ENCODE data around the gene VAT1. TPM values are rescaled to one million over a fixed set of nuclear protein-coding genes. Genes with fewer than 3 reads are reported as not detected.

Gene VAT1
- total and polyA plus RNA-seq, 9 of the 15 experiments (the other 6 are each of a cell fraction or from before 2014, with no cell fraction given): 29.4 to 153 (median 66.7) TPM

DNA sequence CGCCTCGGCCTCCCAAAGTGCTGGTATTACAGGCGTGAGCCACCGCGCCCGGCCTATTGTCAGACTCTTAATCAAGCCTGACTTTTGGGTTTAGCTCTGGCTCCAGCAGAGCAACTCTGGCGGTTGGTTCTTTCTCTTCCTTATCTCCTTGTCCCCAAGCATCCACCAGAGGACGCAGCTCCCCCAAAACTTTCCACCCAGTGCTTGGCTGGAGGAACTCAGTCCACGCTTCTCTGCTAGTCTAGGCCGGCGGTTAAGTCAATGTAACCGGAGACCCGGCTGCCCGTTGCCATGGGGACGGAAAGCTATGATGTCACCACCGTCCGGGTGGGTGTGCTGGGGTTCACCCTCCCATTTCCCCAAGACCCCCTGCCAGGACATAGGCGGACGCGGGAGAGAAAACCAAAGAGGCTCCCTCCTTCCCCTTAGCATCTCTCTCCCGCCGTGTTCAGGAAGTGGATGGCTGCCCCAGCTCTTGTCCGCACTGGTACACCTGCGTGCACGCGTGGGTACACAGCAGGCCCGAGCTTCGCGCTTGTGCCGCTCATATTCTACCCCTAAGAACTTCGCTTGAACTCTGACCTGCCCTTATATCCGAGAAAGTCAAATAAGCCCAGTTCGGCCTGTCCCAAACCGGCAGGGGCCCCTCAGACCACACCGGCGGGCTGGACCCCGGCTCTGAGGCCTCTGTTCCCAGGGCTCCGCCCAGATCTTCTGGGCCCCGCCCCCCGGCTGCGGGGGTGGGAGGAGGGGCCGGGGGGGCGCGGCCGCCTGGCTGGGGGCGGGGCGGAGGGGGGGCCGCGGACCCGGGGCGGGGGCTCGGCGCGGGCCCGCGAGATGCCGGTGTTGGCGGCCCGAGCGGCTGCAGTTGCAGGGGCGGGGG, 2.5 kb upstream of the VAT1 start, which contains the start of gene RND2 (continued):
- TF ChIP-seq POLR2AphosphoS5 (IDR thresholded peaks at IDR 0.05; ENCODE audit: control insufficient read depth, insufficient read depth, low read depth, low read length) (peak; percentile 77), FOXM1 (IDR thresholded peaks at IDR 0.05; ENCODE audit: low read depth) (no peak), FOXM1 (CRISPR knock-in tag; IDR thresholded peaks at IDR 0.05; ENCODE audit: low read depth) (no peak), ZNF79 (CRISPR knock-in tag; IDR thresholded peaks at IDR 0.05; ENCODE audit: low read depth) (no peak), HDAC2 (IDR thresholded peaks at IDR 0.05) (peak; percentile 93; the same call in 1 of the 2 replicates)
- TF ChIP-seq, protein P1, sequence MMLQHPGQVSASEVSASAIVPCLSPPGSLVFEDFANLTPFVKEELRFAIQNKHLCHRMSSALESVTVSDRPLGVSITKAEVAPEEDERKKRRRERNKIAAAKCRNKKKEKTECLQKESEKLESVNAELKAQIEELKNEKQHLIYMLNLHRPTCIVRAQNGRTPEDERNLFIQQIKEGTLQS (IDR thresholded peaks at IDR 0.05): peak; percentile 98
- TF ChIP-seq, protein P1 (CRISPR knock-in tag; conservative IDR thresholded peaks at IDR 0.05): peak; percentile 90
- TF ChIP-seq, protein P2, sequence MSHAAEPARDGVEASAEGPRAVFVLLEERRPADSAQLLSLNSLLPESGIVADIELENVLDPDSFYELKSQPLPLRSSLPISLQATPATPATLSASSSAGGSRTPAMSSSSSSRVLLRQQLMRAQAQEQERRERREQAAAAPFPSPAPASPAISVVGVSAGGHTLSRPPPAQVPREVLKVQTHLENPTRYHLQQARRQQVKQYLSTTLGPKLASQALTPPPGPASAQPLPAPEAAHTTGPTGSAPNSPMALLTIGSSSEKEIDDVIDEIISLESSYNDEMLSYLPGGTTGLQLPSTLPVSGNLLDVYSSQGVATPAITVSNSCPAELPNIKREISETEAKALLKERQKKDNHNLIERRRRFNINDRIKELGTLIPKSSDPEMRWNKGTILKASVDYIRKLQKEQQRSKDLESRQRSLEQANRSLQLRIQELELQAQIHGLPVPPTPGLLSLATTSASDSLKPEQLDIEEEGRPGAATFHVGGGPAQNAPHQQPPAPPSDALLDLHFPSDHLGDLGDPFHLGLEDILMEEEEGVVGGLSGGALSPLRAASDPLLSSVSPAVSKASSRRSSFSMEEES (CRISPR knock-in tag; IDR thresholded peaks at IDR 0.05): no peak
- TF ChIP-seq, protein P3, sequence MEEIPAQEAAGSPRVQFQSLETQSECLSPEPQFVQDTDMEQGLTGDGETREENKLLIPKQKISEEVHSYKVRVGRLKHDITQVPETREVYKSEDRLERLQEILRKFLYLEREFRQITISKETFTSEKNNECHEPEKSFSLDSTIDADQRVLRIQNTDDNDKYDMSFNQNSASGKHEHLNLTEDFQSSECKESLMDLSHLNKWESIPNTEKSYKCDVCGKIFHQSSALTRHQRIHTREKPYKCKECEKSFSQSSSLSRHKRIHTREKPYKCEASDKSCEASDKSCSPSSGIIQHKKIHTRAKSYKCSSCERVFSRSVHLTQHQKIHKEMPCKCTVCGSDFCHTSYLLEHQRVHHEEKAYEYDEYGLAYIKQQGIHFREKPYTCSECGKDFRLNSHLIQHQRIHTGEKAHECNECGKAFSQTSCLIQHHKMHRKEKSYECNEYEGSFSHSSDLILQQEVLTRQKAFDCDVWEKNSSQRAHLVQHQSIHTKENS (CRISPR knock-in tag; IDR thresholded peaks at IDR 0.05): no peak
- TF ChIP-seq, protein P4, sequence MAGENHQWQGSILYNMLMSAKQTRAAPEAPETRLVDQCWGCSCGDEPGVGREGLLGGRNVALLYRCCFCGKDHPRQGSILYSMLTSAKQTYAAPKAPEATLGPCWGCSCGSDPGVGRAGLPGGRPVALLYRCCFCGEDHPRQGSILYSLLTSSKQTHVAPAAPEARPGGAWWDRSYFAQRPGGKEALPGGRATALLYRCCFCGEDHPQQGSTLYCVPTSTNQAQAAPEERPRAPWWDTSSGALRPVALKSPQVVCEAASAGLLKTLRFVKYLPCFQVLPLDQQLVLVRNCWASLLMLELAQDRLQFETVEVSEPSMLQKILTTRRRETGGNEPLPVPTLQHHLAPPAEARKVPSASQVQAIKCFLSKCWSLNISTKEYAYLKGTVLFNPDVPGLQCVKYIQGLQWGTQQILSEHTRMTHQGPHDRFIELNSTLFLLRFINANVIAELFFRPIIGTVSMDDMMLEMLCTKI (IDR thresholded peaks at IDR 0.05; ENCODE audit: partially characterized antibody): no peak

All from K562 (cell line).